Measurements from ENCODE around the gene PLOD2. TPM values are rescaled to one million over a fixed set of nuclear protein-coding genes. Genes with fewer than 3 reads are reported as not detected.

The PLOD2 gene
- total RNA-seq, 1 donor from 2014 or later = 23.7 TPM

- Histone ChIP-seq H3K4me1 (no peaks in the 10 kb centered on the region), H3K27me3 (no peaks in the 10 kb centered on the region), H3K9me3 (no peaks in the 10 kb centered on the region), H3K36me3 (no peaks in the 10 kb centered on the region), H3K4me3 (no peak overlapping the region), H3K27ac (no peak overlapping the region)
- intact Hi-C loops (cut with DNase I) = no loop called here
- no peak for ATAC-seq
- no peak for DNase-seq
- TF ChIP-seq, protein P1, sequence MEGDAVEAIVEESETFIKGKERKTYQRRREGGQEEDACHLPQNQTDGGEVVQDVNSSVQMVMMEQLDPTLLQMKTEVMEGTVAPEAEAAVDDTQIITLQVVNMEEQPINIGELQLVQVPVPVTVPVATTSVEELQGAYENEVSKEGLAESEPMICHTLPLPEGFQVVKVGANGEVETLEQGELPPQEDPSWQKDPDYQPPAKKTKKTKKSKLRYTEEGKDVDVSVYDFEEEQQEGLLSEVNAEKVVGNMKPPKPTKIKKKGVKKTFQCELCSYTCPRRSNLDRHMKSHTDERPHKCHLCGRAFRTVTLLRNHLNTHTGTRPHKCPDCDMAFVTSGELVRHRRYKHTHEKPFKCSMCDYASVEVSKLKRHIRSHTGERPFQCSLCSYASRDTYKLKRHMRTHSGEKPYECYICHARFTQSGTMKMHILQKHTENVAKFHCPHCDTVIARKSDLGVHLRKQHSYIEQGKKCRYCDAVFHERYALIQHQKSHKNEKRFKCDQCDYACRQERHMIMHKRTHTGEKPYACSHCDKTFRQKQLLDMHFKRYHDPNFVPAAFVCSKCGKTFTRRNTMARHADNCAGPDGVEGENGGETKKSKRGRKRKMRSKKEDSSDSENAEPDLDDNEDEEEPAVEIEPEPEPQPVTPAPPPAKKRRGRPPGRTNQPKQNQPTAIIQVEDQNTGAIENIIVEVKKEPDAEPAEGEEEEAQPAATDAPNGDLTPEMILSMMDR (IDR thresholded peaks at IDR 0.05) = no peak
These were observed 116.9 kb downstream of the PLOD2 start for GRCh38 chr3:146044046-146044445.

- intact Hi-C loops (cut with DNase I) = no loop called here
- H3K4me1 ChIP-seq = no peaks in the 10 kb centered on the region
- no peak for ATAC-seq
- H3K36me3 ChIP-seq = no peaks in the 10 kb centered on the region
- H3K9me3 ChIP-seq = no peaks in the 10 kb centered on the region
- no peak overlapping the region for H3K4me3 ChIP-seq
- H3K27ac ChIP-seq = no peak overlapping the region
- DNase-seq = no peak
- no peaks in the 10 kb centered on the region for H3K27me3 ChIP-seq
- TF ChIP-seq, protein P1 (IDR thresholded peaks at IDR 0.05) = no peak
These were observed 120.4 kb downstream of the PLOD2 start for GRCh38 chr3:146040630-146041029.

DNA sequence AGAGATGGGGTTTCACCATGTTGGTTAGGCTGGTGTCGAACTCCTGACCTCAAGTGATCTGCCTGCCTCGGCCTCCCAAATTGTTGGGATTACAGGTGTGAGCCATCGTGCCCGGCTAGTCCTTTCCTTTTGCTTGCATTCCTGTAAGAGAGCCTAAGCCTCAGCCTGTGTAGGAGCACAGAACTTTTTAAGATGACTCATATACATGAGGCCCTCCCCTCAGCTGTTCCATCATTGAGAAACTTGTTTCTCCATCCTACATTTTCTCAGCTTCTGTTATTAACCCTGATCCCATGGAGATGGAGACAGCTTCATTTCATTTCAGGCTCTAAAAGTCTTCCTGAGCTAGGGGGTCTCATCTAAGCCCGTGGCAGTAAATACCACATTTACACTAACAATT lies 123.3 kb downstream of the PLOD2 start:
- Histone ChIP-seq H3K9me3 (no peaks in the 10 kb centered on the region), H3K27me3 (no peaks in the 10 kb centered on the region), H3K36me3 (no peaks in the 10 kb centered on the region), H3K4me3 (no peak overlapping the region), H3K27ac (no peak overlapping the region), H3K4me1 (no peaks in the 10 kb centered on the region)
- no peak for ATAC-seq
- TF ChIP-seq, protein P1 (IDR thresholded peaks at IDR 0.05) = no peak
- DNase-seq = no peak
- intact Hi-C loops (cut with DNase I) = no loop called here

DNA sequence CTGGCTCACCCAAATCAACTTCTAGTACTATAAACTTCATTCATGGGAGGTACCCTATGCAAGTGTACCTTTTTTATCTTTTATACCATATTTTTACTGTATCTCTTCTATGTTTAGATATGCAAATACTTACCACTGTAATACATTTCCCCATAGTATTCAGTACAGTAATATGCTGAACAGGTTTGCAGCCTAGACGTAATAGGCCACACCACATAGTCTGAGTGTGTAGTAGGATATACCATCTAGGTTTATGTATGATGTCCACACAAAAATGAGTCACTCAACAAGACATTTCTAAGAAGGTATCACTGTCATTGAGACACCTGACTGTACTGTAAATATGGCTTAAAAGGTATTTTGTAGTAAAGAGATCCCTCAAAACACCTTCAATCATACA lies 124.7 kb downstream of the PLOD2 start:
- H3K27me3 ChIP-seq = no peaks in the 10 kb centered on the region
- H3K4me3 ChIP-seq = no peak overlapping the region
- no peaks in the 10 kb centered on the region for H3K36me3 ChIP-seq
- DNase-seq = no peak
- H3K9me3 ChIP-seq = no peaks in the 10 kb centered on the region
- intact Hi-C loops (cut with DNase I) = no loop called here
- no peak for ATAC-seq
- no peaks in the 10 kb centered on the region for H3K4me1 ChIP-seq
- H3K27ac ChIP-seq = no peak overlapping the region
- TF ChIP-seq, protein P1 (IDR thresholded peaks at IDR 0.05) = no peak

- no peak overlapping the region for H3K27ac ChIP-seq
- H3K4me3 ChIP-seq = no peak overlapping the region
- TF ChIP-seq, protein P1 (IDR thresholded peaks at IDR 0.05) = no peak
- intact Hi-C loops (cut with DNase I) = no loop called here
- no peak for DNase-seq
- H3K9me3 ChIP-seq = no peaks in the 10 kb centered on the region
- no peak for ATAC-seq
- H3K36me3 ChIP-seq = no peaks in the 10 kb centered on the region
- H3K4me1 ChIP-seq = no peaks in the 10 kb centered on the region
- H3K27me3 ChIP-seq = no peaks in the 10 kb centered on the region
These were observed 125.6 kb downstream of the PLOD2 start for GRCh38 chr3:146035366-146035765.

- ATAC-seq (no peak), DNase-seq (no peak)
- H3K4me3 ChIP-seq = no peak overlapping the region
- no peaks in the 10 kb centered on the region for H3K36me3 ChIP-seq
- TF ChIP-seq, protein P1 (IDR thresholded peaks at IDR 0.05) = no peak
- H3K27ac ChIP-seq = no peak overlapping the region
- no peaks in the 10 kb centered on the region for H3K4me1 ChIP-seq
- no peaks in the 10 kb centered on the region for H3K9me3 ChIP-seq
- intact Hi-C loops (cut with DNase I) = no loop called here
- H3K27me3 ChIP-seq = no peaks in the 10 kb centered on the region
These were observed 127.0 kb downstream of the PLOD2 start for GRCh38 chr3:146033950-146034349.

Data from upper lobe of right lung (tissue), 1 donor.